Neutrophil (primary cell): ENCODE measurements around the gene FOXD3.

Source experiments
- H3K27ac ChIP-seq: fragments of 200-600 bp; sonication (generic); 2 replicates; pipeline ENCODE4 v1.5.1; 2016; ENCODE audit warnings: mild to moderate bottlenecking, moderate library complexity
- H3K27me3 ChIP-seq: fragments of 200-600 bp; sonication (generic); 2 replicates; pipeline ENCODE4 v1.6.0; 2016; ENCODE audit warnings: mild to moderate bottlenecking
- H3K36me3 ChIP-seq: fragments of 200-600 bp; sonication (generic); 2 replicates; pipeline ENCODE4 v1.5.1; 2017
- H3K4me1 ChIP-seq, 2 experiments: fragments of 200-600 bp in 1 of 2; sonication (generic) in 1 of 2; 1 replicate in 1 of 2; 2 replicates in 1 of 2; pipeline versions ENCODE4 v1.5.1 to v1.6.1; 2013 to 2016; ENCODE audit warnings: low read depth in 1 of 2, low read length in 1 of 2, mild to moderate bottlenecking in 1 of 2, moderate library complexity in 1 of 2; ENCODE audit not compliant: control insufficient read depth in 1 of 2, insufficient read depth in 1 of 2
- H3K4me3 ChIP-seq, 2 experiments: fragments of 200-600 bp in 1 of 2; sonication (generic) in 1 of 2; 1 replicate in 1 of 2; 2 replicates in 1 of 2; pipeline ENCODE4 v1.5.1; 2013 to 2016; ENCODE audit warnings: low read depth in 1 of 2, low read length in 1 of 2, mild to moderate bottlenecking in 1 of 2, moderate library complexity in 1 of 2
- H3K9me3 ChIP-seq: fragments of 200-600 bp; sonication (generic); 2 replicates; pipeline ENCODE4 v1.5.1; 2016
- TF ChIP-seq, protein P1 (sequence below): fragments of 200-600 bp; sonication (generic); IDR thresholded peaks from 2 replicates; pipeline ENCODE4 v1.5.1; 2016; ENCODE audit warnings: antibody characterized with exemption

The FOXD3 gene

DNA sequence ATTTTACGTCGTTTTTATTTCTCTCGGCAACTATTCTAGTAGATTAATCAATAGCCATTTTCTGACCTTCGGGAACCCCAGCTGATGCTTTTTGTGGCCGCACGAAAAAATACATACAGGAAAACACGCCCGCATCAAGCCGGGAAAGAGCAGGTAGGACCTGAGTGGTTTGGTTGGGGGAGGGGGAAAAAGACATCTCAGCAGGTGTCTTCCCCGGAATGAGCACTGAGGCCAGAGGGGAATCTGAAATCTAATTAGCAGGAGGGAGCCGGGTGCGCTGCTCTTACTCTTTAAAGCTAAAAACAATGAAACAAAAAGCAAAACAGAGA is 618 bp upstream of the FOXD3 start:
- Histone ChIP-seq H3K4me3 (peak overlapping the region; percentile 71 to 81), H3K27me3 (peaks cover 100% of the 10 kb centered on the region), H3K27ac (no peak overlapping the region), H3K4me1 (peaks cover 56 to 78% of the 10 kb centered on the region in 2 experiments), H3K36me3 (no peaks in the 10 kb centered on the region), H3K9me3 (peaks cover 4% of the 10 kb centered on the region)
- TF ChIP-seq, protein P1, sequence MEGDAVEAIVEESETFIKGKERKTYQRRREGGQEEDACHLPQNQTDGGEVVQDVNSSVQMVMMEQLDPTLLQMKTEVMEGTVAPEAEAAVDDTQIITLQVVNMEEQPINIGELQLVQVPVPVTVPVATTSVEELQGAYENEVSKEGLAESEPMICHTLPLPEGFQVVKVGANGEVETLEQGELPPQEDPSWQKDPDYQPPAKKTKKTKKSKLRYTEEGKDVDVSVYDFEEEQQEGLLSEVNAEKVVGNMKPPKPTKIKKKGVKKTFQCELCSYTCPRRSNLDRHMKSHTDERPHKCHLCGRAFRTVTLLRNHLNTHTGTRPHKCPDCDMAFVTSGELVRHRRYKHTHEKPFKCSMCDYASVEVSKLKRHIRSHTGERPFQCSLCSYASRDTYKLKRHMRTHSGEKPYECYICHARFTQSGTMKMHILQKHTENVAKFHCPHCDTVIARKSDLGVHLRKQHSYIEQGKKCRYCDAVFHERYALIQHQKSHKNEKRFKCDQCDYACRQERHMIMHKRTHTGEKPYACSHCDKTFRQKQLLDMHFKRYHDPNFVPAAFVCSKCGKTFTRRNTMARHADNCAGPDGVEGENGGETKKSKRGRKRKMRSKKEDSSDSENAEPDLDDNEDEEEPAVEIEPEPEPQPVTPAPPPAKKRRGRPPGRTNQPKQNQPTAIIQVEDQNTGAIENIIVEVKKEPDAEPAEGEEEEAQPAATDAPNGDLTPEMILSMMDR = no peak

DNA sequence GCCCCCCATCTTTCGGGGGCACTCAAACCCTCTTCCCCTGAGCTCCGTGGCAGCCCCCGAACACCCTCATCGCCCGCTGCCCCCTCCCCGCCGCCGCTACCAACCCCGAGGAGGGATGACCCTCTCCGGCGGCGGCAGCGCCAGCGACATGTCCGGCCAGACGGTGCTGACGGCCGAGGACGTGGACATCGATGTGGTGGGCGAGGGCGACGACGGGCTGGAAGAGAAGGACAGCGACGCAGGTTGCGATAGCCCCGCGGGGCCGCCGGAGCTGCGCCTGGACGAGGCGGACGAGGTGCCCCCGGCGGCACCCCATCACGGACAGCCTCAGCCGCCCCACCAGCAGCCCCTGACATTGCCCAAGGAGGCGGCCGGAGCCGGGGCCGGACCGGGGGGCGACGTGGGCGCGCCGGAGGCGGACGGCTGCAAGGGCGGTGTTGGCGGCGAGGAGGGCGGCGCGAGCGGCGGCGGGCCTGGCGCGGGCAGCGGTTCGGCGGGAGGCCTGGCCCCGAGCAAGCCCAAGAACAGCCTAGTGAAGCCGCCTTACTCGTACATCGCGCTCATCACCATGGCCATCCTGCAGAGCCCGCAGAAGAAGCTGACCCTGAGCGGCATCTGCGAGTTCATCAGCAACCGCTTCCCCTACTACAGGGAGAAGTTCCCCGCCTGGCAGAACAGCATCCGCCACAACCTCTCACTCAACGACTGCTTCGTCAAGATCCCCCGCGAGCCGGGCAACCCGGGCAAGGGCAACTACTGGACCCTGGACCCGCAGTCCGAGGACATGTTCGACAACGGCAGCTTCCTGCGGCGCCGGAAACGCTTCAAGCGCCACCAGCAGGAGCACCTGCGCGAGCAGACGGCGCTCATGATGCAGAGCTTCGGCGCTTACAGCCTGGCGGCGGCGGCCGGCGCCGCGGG is 837 bp downstream of the FOXD3 start:
- H3K9me3 ChIP-seq = peaks cover 4% of the 10 kb centered on the region
- peak overlapping the region; percentile 71 to 81 for H3K4me3 ChIP-seq
- H3K4me1 ChIP-seq = peaks cover 52 to 75% of the 10 kb centered on the region in 2 experiments

DNA sequence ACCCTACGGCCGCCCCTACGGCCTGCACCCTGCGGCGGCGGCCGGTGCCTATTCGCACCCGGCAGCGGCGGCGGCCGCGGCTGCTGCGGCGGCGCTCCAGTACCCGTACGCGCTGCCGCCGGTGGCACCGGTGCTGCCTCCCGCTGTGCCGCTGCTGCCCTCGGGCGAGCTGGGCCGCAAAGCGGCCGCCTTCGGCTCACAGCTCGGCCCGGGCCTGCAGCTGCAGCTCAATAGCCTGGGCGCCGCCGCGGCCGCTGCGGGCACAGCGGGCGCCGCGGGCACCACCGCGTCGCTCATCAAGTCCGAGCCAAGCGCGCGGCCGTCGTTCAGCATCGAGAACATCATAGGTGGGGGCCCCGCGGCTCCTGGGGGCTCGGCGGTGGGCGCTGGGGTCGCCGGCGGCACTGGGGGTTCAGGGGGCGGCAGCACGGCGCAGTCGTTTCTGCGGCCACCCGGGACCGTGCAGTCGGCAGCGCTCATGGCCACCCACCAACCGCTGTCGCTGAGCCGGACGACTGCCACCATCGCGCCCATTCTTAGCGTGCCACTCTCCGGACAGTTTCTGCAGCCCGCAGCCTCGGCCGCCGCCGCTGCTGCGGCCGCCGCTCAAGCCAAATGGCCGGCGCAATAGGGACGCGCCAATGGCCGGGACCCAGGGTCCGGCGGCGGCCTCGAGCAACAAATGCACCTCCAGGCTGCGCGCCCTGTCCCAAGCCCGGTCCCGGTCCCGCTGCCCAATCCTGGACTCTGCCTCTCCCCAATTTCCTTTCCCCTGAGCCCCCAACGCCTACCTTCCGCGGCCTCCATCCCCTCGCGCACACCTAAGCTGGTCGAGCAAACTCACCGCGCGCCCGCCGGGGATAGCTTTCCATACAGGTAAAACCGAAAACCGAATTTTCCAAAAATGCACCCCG is 1.8 kb downstream of the FOXD3 start:
- H3K27me3 ChIP-seq = peaks cover 100% of the 10 kb centered on the region
- TF ChIP-seq, protein P1 = no peak
- peak overlapping the region; percentile 71 to 81 for H3K4me3 ChIP-seq
- no peak overlapping the region for H3K27ac ChIP-seq
- H3K4me1 ChIP-seq = peaks cover 49 to 67% of the 10 kb centered on the region in 2 experiments
- H3K36me3 ChIP-seq = no peaks in the 10 kb centered on the region
- peaks cover 4% of the 10 kb centered on the region for H3K9me3 ChIP-seq

More for the DNA sequence above, 837 bp downstream of the FOXD3 start:
- Histone ChIP-seq H3K27ac (peak overlapping the region; percentile 31), H3K27me3 (peaks cover 100% of the 10 kb centered on the region), H3K36me3 (no peaks in the 10 kb centered on the region)
- TF ChIP-seq, protein P1 = no peak

DNA sequence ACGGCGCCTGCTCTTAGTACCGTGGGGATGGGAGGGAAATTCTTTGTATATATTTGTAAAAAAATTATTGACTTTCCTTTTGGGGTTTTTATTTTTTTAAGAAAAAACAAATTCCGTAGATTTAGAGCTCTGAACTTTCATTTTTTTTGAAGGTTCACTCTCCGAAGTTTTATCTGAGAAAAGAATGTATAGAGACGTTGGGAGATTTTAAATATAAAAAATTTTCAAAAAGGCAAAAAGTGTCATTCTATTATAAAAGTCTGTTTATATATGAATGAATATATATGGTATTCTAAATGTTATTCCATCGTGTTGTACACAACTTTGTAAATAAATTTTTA is 2.4 kb downstream of the FOXD3 start:
- H3K27me3 ChIP-seq = peaks cover 100% of the 10 kb centered on the region
- H3K36me3 ChIP-seq = no peaks in the 10 kb centered on the region
- TF ChIP-seq, protein P1 = no peak
- peaks cover 4% of the 10 kb centered on the region for H3K9me3 ChIP-seq
- peaks cover 44 to 68% of the 10 kb centered on the region in 2 experiments for H3K4me1 ChIP-seq
- H3K4me3 ChIP-seq = peak overlapping the region in 1 of 2 experiments; percentile 52
- H3K27ac ChIP-seq = no peak overlapping the region

DNA sequence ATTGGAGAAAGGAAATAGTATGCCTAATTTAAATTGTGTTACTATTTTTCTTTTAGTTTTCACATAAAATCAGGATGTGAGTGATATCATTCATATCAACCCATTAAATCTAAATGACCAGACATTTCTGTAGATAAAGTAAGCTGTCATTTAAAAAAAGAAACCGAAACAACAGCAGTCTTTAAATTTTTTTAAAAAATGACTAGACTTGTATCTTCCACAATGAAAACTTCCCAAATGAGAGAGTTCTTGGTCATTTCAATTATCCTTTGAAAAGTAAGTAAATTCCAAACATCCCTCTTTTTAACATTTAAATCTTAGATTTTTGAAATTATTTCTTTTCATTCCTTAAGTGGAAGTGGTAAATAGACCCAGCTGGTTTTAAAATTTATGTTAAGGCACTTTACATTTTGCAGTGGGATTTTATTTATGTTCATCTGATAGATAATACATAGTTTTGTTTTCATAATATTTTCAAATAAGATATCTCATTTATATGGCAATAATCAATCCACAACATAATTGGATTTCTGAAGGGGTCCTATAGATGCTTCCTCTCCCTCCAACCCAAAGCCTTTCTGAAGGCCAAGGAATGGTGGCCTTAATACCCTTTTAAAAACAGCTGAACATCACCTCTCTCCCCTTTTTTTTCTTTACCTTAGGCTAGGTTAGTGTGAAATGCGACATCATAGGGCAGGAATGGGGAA is 3.1 kb downstream of the FOXD3 start:
- H3K27me3 ChIP-seq = peaks cover 100% of the 10 kb centered on the region
- TF ChIP-seq, protein P1 = no peak
- H3K9me3 ChIP-seq = peaks cover 4% of the 10 kb centered on the region
- H3K4me1 ChIP-seq = peaks cover 43 to 68% of the 10 kb centered on the region in 2 experiments
- H3K27ac ChIP-seq = no peak overlapping the region
- H3K4me3 ChIP-seq = no peak overlapping the region
- no peaks in the 10 kb centered on the region for H3K36me3 ChIP-seq
